Activated B cell treated with CpG ODN at 0.5 μM for 24 hours (primary cell): Measurements from ENCODE around the gene GGCT. TPM values are rescaled to one million over a fixed set of nuclear protein-coding genes. Genes with fewer than 3 reads are reported as not detected.

Experiments used
- ATAC-seq: fragments of 200-7000 bp; cut with Tn5 transposase; one replicate; pipeline ENCODE4 v1.10.0; 2021; ENCODE audit warnings: low read depth, mild to moderate bottlenecking, moderate library complexity
- CTCF ChIA-PET: fragments of 350-600 bp; sonication (Branson Sonifier 250); formaldehyde crosslinking; loops from one replicate; lab custom pipeline; 2021; ENCODE audit warnings: antibody characterized with exemption; lab: Charles Lee
- POLR2A ChIA-PET: fragments of 350-600 bp; sonication (Branson Sonifier 250); formaldehyde crosslinking; loops from one replicate; lab custom pipeline; 2021; ENCODE audit warnings: antibody characterized with exemption; lab: Charles Lee
- DNase-seq: peaks from one replicate; pipeline ENCODE4 v3.0.0; 2022
- H3K27ac Mint-ChIP-seq: one replicate; pipeline ENCODE4 v1.8.0; 2020; ENCODE audit warnings: mixed read lengths
- H3K27me3 Mint-ChIP-seq: one replicate; pipeline ENCODE4 v1.8.0; 2021; ENCODE audit warnings: mixed read lengths
- H3K36me3 Mint-ChIP-seq: one replicate; pipeline ENCODE4 v1.8.0; 2021; ENCODE audit warnings: low read depth, mixed read lengths
- H3K4me1 Mint-ChIP-seq: one replicate; pipeline ENCODE4 v1.8.0; 2021; ENCODE audit warnings: mixed read lengths
- H3K4me3 Mint-ChIP-seq: one replicate; pipeline ENCODE4 v1.8.0; 2020; ENCODE audit warnings: mild to moderate bottlenecking, mixed read lengths
- H3K9me3 Mint-ChIP-seq: one replicate; pipeline ENCODE4 v1.8.0; 2020; ENCODE audit warnings: mixed read lengths
- CTCF ChIP-seq: fragments of 200-600 bp; IDR thresholded peaks from one replicate; pipeline ENCODE4 v1.8.0; 2022; ENCODE audit warnings: antibody characterized with exemption, mild to moderate bottlenecking
- intact Hi-C: fragments of 100-400 bp; cut with micrococcal nuclease; formaldehyde crosslinking; loops from one replicate; pipeline ENCODE4 v1.15.1; 2024
- total RNA-seq: library from RNA; stranded (reverse); gene quantifications from 2 replicates; pipeline ENCODE4 v1.2.3, GENCODE V29; 2022

Gene GGCT
- total RNA-seq, 1 donor from 2014 or later, result 24.4 TPM

- peaks cover 76% of the 10 kb centered on the region for H3K36me3 Mint-ChIP-seq
- ChIA-PET CTCF (interaction anchor here (1.1 kb wide), 1 partner anchor 177 kb away, joined by 3 read pairs; no protein-coding TSS in a partner anchor), POLR2A (no interaction called here)
- no peak overlapping the region for H3K27ac Mint-ChIP-seq
- no peaks in the 10 kb centered on the region for H3K9me3 Mint-ChIP-seq
- TF ChIP-seq CTCF, result no peak
- intact Hi-C loops, result no loop called here
- no peaks in the 10 kb centered on the region for H3K4me1 Mint-ChIP-seq
- DNase-seq (no peak), ATAC-seq (no peak)
- no peak overlapping the region for H3K4me3 Mint-ChIP-seq
- no peaks in the 10 kb centered on the region for H3K27me3 Mint-ChIP-seq
Measured at GRCh38 chr7:30452280-30452930, 52.2 kb downstream of the GGCT start.

- Mint-ChIP-seq H3K4me1 (no peaks in the 10 kb centered on the region), H3K27me3 (no peaks in the 10 kb centered on the region), H3K36me3 (peaks cover 77% of the 10 kb centered on the region), H3K9me3 (no peaks in the 10 kb centered on the region), H3K27ac (no peak overlapping the region), H3K4me3 (no peak overlapping the region)
- DNase-seq (no peak), ATAC-seq (no peak)
- CTCF ChIA-PET, result interaction anchor here (1.1 kb wide), 1 partner anchor 176 kb away, joined by 3 read pairs; no protein-coding TSS in a partner anchor
- intact Hi-C loops, result no loop called here
- POLR2A ChIA-PET, result no interaction called here
- TF ChIP-seq CTCF, result no peak
Measured at GRCh38 chr7:30451539-30452279, 52.9 kb downstream of the GGCT start.

GRCh38 chr7:30450983-30451497 is 53.6 kb downstream of the GGCT start:
- TF ChIP-seq CTCF, result no peak
- Mint-ChIP-seq H3K4me1 (peaks cover 2% of the 10 kb centered on the region), H3K27me3 (no peaks in the 10 kb centered on the region), H3K27ac (no peak overlapping the region), H3K4me3 (no peak overlapping the region), H3K36me3 (peaks cover 71% of the 10 kb centered on the region), H3K9me3 (no peaks in the 10 kb centered on the region)
- ChIA-PET POLR2A (no interaction called here), CTCF (no interaction called here)
- ATAC-seq (no peak), DNase-seq (no peak)
- intact Hi-C loops, result no loop called here

GRCh38 chr7:30450240-30450982 is 54.2 kb downstream of the GGCT start:
- ChIA-PET CTCF (interaction anchor here (1.1 kb wide), 1 partner anchor 175 kb away, joined by 3 read pairs; no protein-coding TSS in a partner anchor), POLR2A (no interaction called here)
- Mint-ChIP-seq H3K4me3 (no peak overlapping the region), H3K9me3 (no peaks in the 10 kb centered on the region), H3K36me3 (peaks cover 68% of the 10 kb centered on the region), H3K27me3 (no peaks in the 10 kb centered on the region), H3K4me1 (peaks cover 6% of the 10 kb centered on the region), H3K27ac (no peak overlapping the region)
- no peak for DNase-seq
- ATAC-seq, result no peak
- TF ChIP-seq CTCF, result no peak
- intact Hi-C loops, result no loop called here
